OCI-LY7 (cell line): Measurements from ENCODE around the gene ANTXR1. TPM values are rescaled to one million over a fixed set of nuclear protein-coding genes. Genes with fewer than 3 reads are reported as not detected.

ENCODE experiments used
- BruUV-seq: library from RNA; stranded (reverse); fragments of 400-500 nt; replicated peaks from 2 replicates; lab custom pipeline; 2021; lab: Mats Ljungman, UMichigan
- CTCF ChIA-PET: fragments of 300-600 bp; sonication (Branson Sonifier 250); formaldehyde crosslinking; loops from one replicate; lab custom pipeline; 2022; ENCODE audit warnings: antibody characterized with exemption; ENCODE audit not compliant: unreplicated experiment; lab: Charles Lee
- POLR2A ChIA-PET: fragments of 300-600 bp; sonication (Branson Sonifier 250); formaldehyde crosslinking; loops from one replicate; lab custom pipeline; 2022; ENCODE audit warnings: antibody characterized with exemption; lab: Charles Lee
- DNase-seq: peaks from one replicate; pipeline ENCODE4 v3.0.0-alpha.2; 2015; ENCODE audit warnings: low spot score
- H2AFZ ChIP-seq: fragments of 200-600 bp; sonication (generic), shearing (Covaris generic); 2 replicates; pipeline ENCODE4 v1.6.1; 2014; ENCODE audit warnings: mild to moderate bottlenecking, antibody characterized with exemption, low read length, moderate library complexity
- H3K27ac ChIP-seq: fragments of 200-600 bp; sonication (generic); 2 replicates; pipeline ENCODE4 v1.5.1; 2014; ENCODE audit warnings: mixed run types, low read depth, mild to moderate bottlenecking, moderate library complexity, low read length, inconsistent platforms; ENCODE audit not compliant: poor library complexity, severe bottlenecking
- H3K36me3 ChIP-seq: fragments of 200-600 bp; sonication (generic); 2 replicates; pipeline ENCODE4 v1.6.1; 2014; ENCODE audit warnings: mild to moderate bottlenecking, antibody characterized with exemption, low read length, moderate library complexity, mixed read lengths; ENCODE audit not compliant: insufficient read depth
- H3K4me1 ChIP-seq: fragments of 200-600 bp; sonication (generic); 2 replicates; pipeline ENCODE4 v1.5.1; 2014; ENCODE audit warnings: mild to moderate bottlenecking, low read length; ENCODE audit not compliant: insufficient read depth, poor library complexity, severe bottlenecking
- H3K4me2 ChIP-seq: fragments of 200-600 bp; sonication (generic); 2 replicates; pipeline ENCODE4 v1.6.1; 2014; ENCODE audit warnings: mild to moderate bottlenecking, low read length
- H3K4me3 ChIP-seq: fragments of 200-600 bp; sonication (generic); 2 replicates; pipeline ENCODE4 v1.5.1; 2014; ENCODE audit warnings: mild to moderate bottlenecking, low read depth, low read length; ENCODE audit not compliant: poor library complexity, severe bottlenecking
- H3K79me2 ChIP-seq: fragments of 200-600 bp; sonication (generic); 2 replicates; pipeline ENCODE4 v1.6.1; 2016; ENCODE audit warnings: low read depth, mild to moderate bottlenecking, low read length, moderate library complexity, mixed read lengths; ENCODE audit not compliant: insufficient read depth
- H3K9me2 ChIP-seq: fragments of 200-600 bp; sonication (generic); 2 replicates; pipeline ENCODE4 v1.6.1; 2016; ENCODE audit warnings: mild to moderate bottlenecking, low read length, mixed read lengths; ENCODE audit not compliant: insufficient read depth
- H3K9me3 ChIP-seq: fragments of 200-600 bp; sonication (generic); 2 replicates; pipeline ENCODE4 v1.6.1; 2014; ENCODE audit warnings: mild to moderate bottlenecking, mixed run types, low read length, mixed read lengths
- H4K20me1 ChIP-seq: fragments of 200-600 bp; sonication (generic); 2 replicates; pipeline ENCODE4 v1.6.1; 2014; ENCODE audit warnings: mild to moderate bottlenecking, antibody characterized with exemption, low read length, moderate library complexity, mixed read lengths; ENCODE audit not compliant: insufficient read depth
- EZH2phosphoT487 ChIP-seq: fragments of 200-600 bp; sonication (generic); IDR thresholded peaks from 2 replicates; pipeline ENCODE4 v1.6.1; 2018; ENCODE audit warnings: low read depth, borderline replicate concordance, mild to moderate bottlenecking, mixed run types, antibody characterized with exemption, low read length, moderate library complexity, mixed read lengths
- intact Hi-C: fragments of 100-400 bp; cut with micrococcal nuclease; formaldehyde crosslinking; loops from one replicate; pipeline ENCODE4 v1.10.0; 2022; ENCODE audit not compliant: unreplicated experiment
- total RNA-seq, 2 experiments: library from RNA; depleted of rRNA in 1 of 2; stranded (reverse); fragments of >200 nt in 1 of 2; shearing (Covaris generic) in 1 of 2; gene quantifications; 2 replicates each; pipeline ENCODE4 v1.2.3, GENCODE V29; 2014 to 2022
- TF ChIP-seq, protein P1 (sequence below): fragments of 200-600 bp; sonication (generic); conservative IDR thresholded peaks from 2 replicates; pipeline ENCODE4 v1.5.1; 2014; ENCODE audit warnings: mild to moderate bottlenecking, antibody characterized with exemption, low read length, moderate library complexity, mixed read lengths

The ANTXR1 gene
- total RNA-seq, 2 experiments from 2014 or later, result not detected

DNA sequence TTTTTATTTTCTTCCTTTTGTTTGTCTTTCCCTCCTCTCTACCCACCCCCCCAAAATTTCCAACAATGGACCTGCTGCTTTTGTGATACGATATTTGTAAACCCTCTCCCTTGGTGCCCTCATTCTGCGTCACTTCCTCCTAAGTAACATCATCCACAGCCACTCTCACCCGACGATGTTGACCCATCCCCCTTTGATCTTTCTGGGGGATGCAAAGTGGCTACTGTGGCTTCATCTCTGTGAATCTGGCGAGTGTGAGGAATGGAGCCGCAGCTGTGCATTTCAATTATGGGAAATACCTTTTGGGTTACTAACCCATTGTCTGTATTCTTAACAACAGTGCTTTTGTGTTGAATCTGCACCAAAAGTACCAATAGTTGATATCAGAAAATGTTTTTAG is 19.4 kb downstream of the ANTXR1 start:
- TF ChIP-seq, protein P1, sequence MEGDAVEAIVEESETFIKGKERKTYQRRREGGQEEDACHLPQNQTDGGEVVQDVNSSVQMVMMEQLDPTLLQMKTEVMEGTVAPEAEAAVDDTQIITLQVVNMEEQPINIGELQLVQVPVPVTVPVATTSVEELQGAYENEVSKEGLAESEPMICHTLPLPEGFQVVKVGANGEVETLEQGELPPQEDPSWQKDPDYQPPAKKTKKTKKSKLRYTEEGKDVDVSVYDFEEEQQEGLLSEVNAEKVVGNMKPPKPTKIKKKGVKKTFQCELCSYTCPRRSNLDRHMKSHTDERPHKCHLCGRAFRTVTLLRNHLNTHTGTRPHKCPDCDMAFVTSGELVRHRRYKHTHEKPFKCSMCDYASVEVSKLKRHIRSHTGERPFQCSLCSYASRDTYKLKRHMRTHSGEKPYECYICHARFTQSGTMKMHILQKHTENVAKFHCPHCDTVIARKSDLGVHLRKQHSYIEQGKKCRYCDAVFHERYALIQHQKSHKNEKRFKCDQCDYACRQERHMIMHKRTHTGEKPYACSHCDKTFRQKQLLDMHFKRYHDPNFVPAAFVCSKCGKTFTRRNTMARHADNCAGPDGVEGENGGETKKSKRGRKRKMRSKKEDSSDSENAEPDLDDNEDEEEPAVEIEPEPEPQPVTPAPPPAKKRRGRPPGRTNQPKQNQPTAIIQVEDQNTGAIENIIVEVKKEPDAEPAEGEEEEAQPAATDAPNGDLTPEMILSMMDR, result no peak
- no peak for TF ChIP-seq EZH2phosphoT487
- BruUV-seq, result no TSS peak
- Histone ChIP-seq H3K9me2 (no peaks in the 10 kb centered on the region), H3K27ac (no peak overlapping the region), H4K20me1 (no peaks in the 10 kb centered on the region), H3K4me1 (no peaks in the 10 kb centered on the region), H2AFZ (no peak overlapping the region), H3K36me3 (no peaks in the 10 kb centered on the region), H3K79me2 (no peaks in the 10 kb centered on the region), H3K9me3 (no peaks in the 10 kb centered on the region), H3K4me3 (no peak overlapping the region), H3K4me2 (no peak overlapping the region)
- intact Hi-C loops, result no loop called here
- CTCF ChIA-PET, result no interaction called here
- DNase-seq, result no peak
- POLR2A ChIA-PET, result no interaction called here

DNA sequence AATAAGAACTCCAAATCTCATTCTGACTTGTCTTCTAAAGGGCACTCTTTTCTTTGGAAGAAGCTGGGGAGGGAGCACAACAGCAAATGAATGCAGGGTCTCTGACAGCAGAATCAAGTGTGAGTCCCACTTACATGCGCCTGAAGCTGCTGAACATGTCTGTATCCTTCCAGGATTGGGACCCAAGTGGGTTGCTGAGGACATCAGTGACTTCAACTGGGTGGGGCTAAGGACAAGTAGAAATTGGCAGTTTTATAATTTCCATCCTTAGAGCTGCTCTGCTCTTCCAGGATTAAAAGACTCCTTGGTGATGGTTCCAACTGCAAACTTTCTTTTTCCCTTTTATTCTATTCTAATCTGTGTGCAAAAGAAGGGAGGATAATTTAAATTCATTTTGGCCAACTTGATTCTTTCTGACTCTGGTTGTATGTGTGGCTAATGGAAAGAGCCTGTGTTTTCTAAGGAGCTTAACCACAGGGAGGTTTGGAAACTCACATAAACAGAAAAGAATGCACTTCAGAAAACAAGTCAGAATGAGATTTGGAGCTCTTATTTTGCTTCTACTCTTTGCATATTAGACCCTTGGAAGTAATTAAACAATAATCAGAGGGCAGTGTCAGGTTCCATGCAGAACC is 20.6 kb downstream of the ANTXR1 start:
- Histone ChIP-seq H3K9me2 (no peaks in the 10 kb centered on the region), H3K9me3 (no peaks in the 10 kb centered on the region), H2AFZ (no peak overlapping the region), H4K20me1 (no peaks in the 10 kb centered on the region), H3K4me1 (no peaks in the 10 kb centered on the region), H3K4me2 (no peak overlapping the region), H3K36me3 (no peaks in the 10 kb centered on the region), H3K27ac (no peak overlapping the region), H3K4me3 (no peak overlapping the region), H3K79me2 (no peaks in the 10 kb centered on the region)
- BruUV-seq, result no TSS peak
- DNase-seq, result no peak
- TF ChIP-seq, protein P1, result no peak
- TF ChIP-seq EZH2phosphoT487, result no peak
- intact Hi-C loops, result no loop called here
- ChIA-PET CTCF (no interaction called here), POLR2A (interaction anchor here (0.6 kb wide), 1 partner anchor 183 kb away, joined by 3 read pairs; no protein-coding TSS in a partner anchor)

DNA sequence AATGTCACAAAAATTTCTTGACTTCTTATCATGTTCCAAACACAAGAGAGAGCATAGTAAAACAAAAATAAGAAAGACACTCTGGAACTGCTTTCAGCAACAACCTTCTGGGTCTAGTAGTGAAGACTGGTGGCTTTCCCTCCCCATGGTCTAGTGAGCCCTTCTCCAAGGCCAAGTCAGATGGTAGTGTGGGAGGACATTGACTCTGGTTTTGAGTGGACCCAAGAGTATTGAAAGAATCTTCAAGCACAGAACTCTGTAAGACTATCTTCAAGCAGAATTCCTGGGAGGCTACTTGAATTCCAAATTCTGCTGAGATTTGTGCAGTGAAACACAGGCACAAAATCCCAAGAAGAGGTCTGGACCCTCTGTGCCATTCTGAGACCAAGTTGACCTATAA is 21.1 kb downstream of the ANTXR1 start:
- CTCF ChIA-PET, result no interaction called here

More for the DNA sequence above, 21.1 kb downstream of the ANTXR1 start:
- POLR2A ChIA-PET, result no interaction called here
- Histone ChIP-seq H3K36me3 (no peaks in the 10 kb centered on the region), H3K4me3 (no peak overlapping the region), H3K4me1 (no peaks in the 10 kb centered on the region), H3K79me2 (no peaks in the 10 kb centered on the region), H4K20me1 (no peaks in the 10 kb centered on the region), H3K9me2 (no peaks in the 10 kb centered on the region), H3K9me3 (no peaks in the 10 kb centered on the region), H2AFZ (no peak overlapping the region), H3K27ac (no peak overlapping the region), H3K4me2 (no peak overlapping the region)
- no peak for DNase-seq
- BruUV-seq, result no TSS peak
- TF ChIP-seq, protein P1, result no peak
- TF ChIP-seq EZH2phosphoT487, result no peak
- intact Hi-C loops, result no loop called here
